ENCODE data around the gene MICB. TPM values are rescaled to one million over a fixed set of nuclear protein-coding genes. Genes with fewer than 3 reads are reported as not detected.

MICB gene
- total RNA-seq, 1 experiment from 2014 or later = 72.1 TPM

DNA sequence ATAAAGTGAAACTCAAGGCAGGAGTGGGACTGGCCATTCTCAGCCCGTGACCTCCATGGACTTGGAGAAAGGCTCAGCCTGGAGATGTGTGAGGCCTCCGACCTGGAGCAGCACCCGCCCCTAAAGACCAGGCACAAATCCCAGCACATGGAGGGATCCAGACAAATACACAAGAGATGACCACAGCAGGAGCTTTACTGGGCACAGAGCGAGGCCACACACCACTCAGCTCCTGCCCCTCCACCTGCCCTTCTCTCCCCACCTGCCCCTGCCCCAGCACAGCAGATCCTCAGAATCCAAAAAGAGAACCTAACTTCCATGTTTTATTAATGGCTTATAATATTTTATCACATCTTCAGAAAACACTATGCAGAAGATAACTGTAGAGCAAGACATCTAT lies 20.4 kb upstream of the MICB start:
- intact Hi-C loops (cut with micrococcal nuclease; ENCODE audit: unreplicated experiment) = no loop called here
- CTCF ChIA-PET = no interaction called here

DNA sequence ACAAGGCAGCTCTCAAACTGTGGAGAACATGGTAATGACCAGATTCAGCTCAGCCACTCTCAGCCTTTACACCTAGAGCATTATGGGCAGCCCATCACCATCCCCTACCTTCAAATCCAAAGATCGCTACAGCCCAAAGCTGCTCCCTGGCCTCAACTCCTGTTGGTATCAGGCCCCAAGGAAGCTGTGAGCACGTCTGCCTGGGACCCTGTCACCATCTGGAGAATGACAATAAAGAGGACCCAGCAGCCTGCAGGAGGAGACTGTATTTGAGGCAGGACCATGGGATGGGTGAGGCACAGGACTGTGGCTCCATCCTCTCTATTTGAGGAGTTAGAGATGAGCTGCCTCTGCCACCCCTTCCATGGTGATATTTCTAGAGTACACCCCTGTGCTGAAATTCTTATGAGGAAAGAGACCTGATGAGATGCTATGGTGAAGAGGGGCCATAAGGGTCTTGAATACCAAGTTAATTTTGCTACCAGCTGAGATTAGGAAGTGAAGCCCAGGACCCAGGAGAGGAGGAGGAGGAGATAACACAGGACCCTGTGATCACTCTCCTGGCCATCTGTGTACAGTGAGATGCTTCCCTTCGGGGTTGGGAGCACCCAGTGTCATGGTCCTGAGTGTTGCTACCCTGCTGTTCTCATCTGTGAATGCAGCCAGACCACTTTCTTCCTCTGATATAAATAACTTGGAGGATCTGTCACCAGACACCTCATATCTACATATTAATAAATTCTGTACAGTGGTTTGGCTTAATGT lies 19.6 kb upstream of the MICB start:
- ATAC-seq (no peak), DNase-seq (ENCODE audit: low read depth, low spot score) (no peak)
- no peak overlapping the region for H3K27ac ChIP-seq (ENCODE audit: low read length)
- intact Hi-C loops (cut with micrococcal nuclease; ENCODE audit: unreplicated experiment) (no loop called here), in situ Hi-C loops (cut with HindIII; ENCODE audit: low pct_unique_long_range_greater_than_20kb, low sequenced_read_pairs) (no loop called here)
- peaks cover 5% of the 10 kb centered on the region; the same call in 1 of the 2 replicates for H3K27me3 ChIP-seq (ENCODE audit: control insufficient read depth, insufficient read depth, low read length)
- H3K4me1 ChIP-seq (ENCODE audit: control insufficient read depth, insufficient read depth, low read length) = no peaks in the 10 kb centered on the region
- TF ChIP-seq TCF7L2 (IDR thresholded peaks at IDR 0.05; ENCODE audit: low read depth, low read length) = no peak
- TF ChIP-seq SIN3A (IDR thresholded peaks at IDR 0.05; ENCODE audit: borderline replicate concordance, insufficient read depth, low read depth, low read length) = no peak
- no peak for TF ChIP-seq CTCF (IDR thresholded peaks at IDR 0.05)
- no TSS peak for BruUV-seq (replicated peaks)
- H3K4me3 ChIP-seq (ENCODE audit: low read depth in 2 of 2, low read length in 2 of 2) = no peak overlapping the region
- H3K36me3 ChIP-seq (ENCODE audit: control insufficient read depth, insufficient read depth, low read length) = no peaks in the 10 kb centered on the region
- ChIA-PET POLR2A (no interaction called here), CTCF (no interaction called here)
- no peaks in the 10 kb centered on the region for H3K9me3 ChIP-seq (ENCODE audit: control insufficient read depth, insufficient read depth, low read depth, low read length)

More for the DNA sequence above, 20.4 kb upstream of the MICB start:
- ATAC-seq = no peak
- POLR2A ChIA-PET = no interaction called here
- Histone ChIP-seq H3K4me3 (ENCODE audit: low read depth in 2 of 2, low read length in 2 of 2) (no peak overlapping the region), H3K27ac (ENCODE audit: low read length) (no peak overlapping the region), H3K27me3 (ENCODE audit: control insufficient read depth, insufficient read depth, low read length) (peaks cover 5% of the 10 kb centered on the region; the same call in 1 of the 2 replicates), H3K36me3 (ENCODE audit: control insufficient read depth, insufficient read depth, low read length) (no peaks in the 10 kb centered on the region), H3K4me1 (ENCODE audit: control insufficient read depth, insufficient read depth, low read length) (no peaks in the 10 kb centered on the region), H3K9me3 (ENCODE audit: control insufficient read depth, insufficient read depth, low read depth, low read length) (no peaks in the 10 kb centered on the region)
- in situ Hi-C loops (cut with HindIII; ENCODE audit: low pct_unique_long_range_greater_than_20kb, low sequenced_read_pairs) = no loop called here
- no peak for DNase-seq (ENCODE audit: low read depth, low spot score)
- TF ChIP-seq CTCF (IDR thresholded peaks at IDR 0.05) (no peak), SIN3A (IDR thresholded peaks at IDR 0.05; ENCODE audit: borderline replicate concordance, insufficient read depth, low read depth, low read length) (no peak), REST (IDR thresholded peaks at IDR 0.05; ENCODE audit: insufficient read depth in 1 of 2, low read depth in 2 of 2, low read length in 1 of 2) (no peak), POLR2AphosphoS5 (IDR thresholded peaks at IDR 0.05; ENCODE audit: low read depth, low read length) (no peak), TCF7L2 (IDR thresholded peaks at IDR 0.05; ENCODE audit: low read depth, low read length) (no peak)
- no TSS peak for BruUV-seq (replicated peaks)
